ENCODE measurements around the gene BMP10.

DNA sequence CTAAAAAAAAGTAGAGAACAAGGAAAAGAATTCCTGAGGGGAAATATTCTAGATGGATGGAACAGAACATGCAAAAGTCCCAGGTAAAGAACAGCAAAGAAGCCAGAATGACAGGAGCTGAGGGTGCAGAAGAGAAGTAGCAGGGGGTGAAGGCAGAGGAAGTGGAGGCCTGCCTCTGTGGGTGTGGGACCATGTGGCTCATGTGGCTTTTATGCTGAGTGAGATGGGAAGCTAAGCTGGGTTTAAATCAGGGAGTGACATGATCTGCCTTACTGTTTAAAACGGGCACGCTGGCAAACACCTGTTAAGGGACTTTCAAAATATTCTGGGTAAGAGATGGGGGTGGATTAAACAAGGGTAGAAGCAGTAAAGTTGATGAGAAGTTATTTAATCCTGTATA lies 41.5 kb upstream of the BMP10 start:
- TF ChIP-seq POLR2A (IDR thresholded peaks at IDR 0.05), result no peak
- TF ChIP-seq, protein P1, sequence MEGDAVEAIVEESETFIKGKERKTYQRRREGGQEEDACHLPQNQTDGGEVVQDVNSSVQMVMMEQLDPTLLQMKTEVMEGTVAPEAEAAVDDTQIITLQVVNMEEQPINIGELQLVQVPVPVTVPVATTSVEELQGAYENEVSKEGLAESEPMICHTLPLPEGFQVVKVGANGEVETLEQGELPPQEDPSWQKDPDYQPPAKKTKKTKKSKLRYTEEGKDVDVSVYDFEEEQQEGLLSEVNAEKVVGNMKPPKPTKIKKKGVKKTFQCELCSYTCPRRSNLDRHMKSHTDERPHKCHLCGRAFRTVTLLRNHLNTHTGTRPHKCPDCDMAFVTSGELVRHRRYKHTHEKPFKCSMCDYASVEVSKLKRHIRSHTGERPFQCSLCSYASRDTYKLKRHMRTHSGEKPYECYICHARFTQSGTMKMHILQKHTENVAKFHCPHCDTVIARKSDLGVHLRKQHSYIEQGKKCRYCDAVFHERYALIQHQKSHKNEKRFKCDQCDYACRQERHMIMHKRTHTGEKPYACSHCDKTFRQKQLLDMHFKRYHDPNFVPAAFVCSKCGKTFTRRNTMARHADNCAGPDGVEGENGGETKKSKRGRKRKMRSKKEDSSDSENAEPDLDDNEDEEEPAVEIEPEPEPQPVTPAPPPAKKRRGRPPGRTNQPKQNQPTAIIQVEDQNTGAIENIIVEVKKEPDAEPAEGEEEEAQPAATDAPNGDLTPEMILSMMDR (IDR thresholded peaks at IDR 0.05), result no peak

All from adrenal gland (tissue), 5 donors.